ENCODE data around the gene ZC2HC1C.

GRCh38 chr14:75051556-75051899, 17.9 kb upstream of the ZC2HC1C start:
- TF ChIP-seq CTCF (IDR thresholded peaks at IDR 0.05 in 4 of 5, conservative IDR thresholded peaks at IDR 0.05 in 1 of 5) (no peak), POLR2A (IDR thresholded peaks at IDR 0.05) (no peak)
